ENCODE results near the gene FBXW9. TPM values are rescaled to one million over a fixed set of nuclear protein-coding genes. Genes with fewer than 3 reads are reported as not detected.
"Not testable (repeated sequence)": the region's sequence is repeated elsewhere in the genome, so short reads cannot be mapped to it uniquely, and the experiment has no call there.

FBXW9 gene
- total RNA-seq, 1 donor from 2014 or later = 3.1 TPM

- Histone ChIP-seq H3K27ac (ENCODE audit: low read depth, low read length) (no peak overlapping the region), H3K9ac (ENCODE audit: low read depth in 1 of 3, low read length in 3 of 3) (no peak overlapping the region), H3K9me3 (ENCODE audit: control insufficient read depth in 3 of 3, low read length in 3 of 3) (no peaks in the 10 kb centered on the region), H3K4me3 (ENCODE audit: low read length in 3 of 3) (no peak overlapping the region), H3K27me3 (ENCODE audit: control insufficient read depth in 3 of 3, insufficient read depth in 3 of 3, low read length in 3 of 3) (no peaks in the 10 kb centered on the region), H3K36me3 (ENCODE audit: control insufficient read depth in 3 of 3, insufficient read depth in 3 of 3, low read length in 3 of 3) (peaks cover 27 to 31% (median 30%) of the 10 kb centered on the region in 3 donors), H3K4me1 (ENCODE audit: control insufficient read depth in 3 of 3, insufficient read depth in 3 of 3, low read length in 3 of 3) (peaks cover 14 to 20% (median 17%) of the 10 kb centered on the region in 3 donors)
Observed at GRCh38 chr19:12698138-12698537, 1.7 kb upstream of the FBXW9 start.

DNA sequence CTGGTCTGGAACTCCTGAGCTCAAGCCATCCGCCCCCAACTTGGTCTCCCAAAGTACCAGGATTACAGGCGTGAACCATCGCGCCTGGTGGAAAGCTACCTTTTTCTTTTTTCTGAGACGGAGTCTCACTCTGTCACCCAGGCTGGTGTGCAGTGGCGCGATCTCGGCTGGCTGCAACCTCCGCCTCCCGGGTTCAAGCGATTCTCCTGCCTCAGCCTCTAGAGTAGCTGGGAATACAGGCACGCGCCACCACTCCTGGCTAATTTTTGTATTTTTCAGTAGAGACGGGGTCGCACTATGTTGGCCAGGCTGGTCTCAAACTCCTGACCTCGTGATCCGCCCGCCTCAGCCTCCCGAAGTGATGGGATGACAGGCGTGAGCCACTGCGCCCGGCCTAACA lies 994 bp upstream of the FBXW9 start:
- Histone ChIP-seq H3K4me3 (ENCODE audit: low read length in 3 of 3) (peak overlapping the region in 1 of 3 donors; percentile 92), H3K36me3 (ENCODE audit: control insufficient read depth in 3 of 3, insufficient read depth in 3 of 3, low read length in 3 of 3) (peaks cover 20 to 24% (median 22%) of the 10 kb centered on the region in 3 donors), H3K4me1 (ENCODE audit: control insufficient read depth in 3 of 3, insufficient read depth in 3 of 3, low read length in 3 of 3) (peaks cover 14 to 20% (median 17%) of the 10 kb centered on the region in 3 donors)
- not testable (repeated sequence) for H3K27me3 ChIP-seq (ENCODE audit: control insufficient read depth in 3 of 3, insufficient read depth in 3 of 3, low read length in 3 of 3); H3K9ac ChIP-seq (ENCODE audit: low read depth in 1 of 3, low read length in 3 of 3); H3K9me3 ChIP-seq (ENCODE audit: control insufficient read depth in 3 of 3, low read length in 3 of 3); H3K27ac ChIP-seq (ENCODE audit: low read depth, low read length)

GRCh38 chr19:12695997-12696365 lies 450 bp downstream of the FBXW9 start:
- peak overlapping the region; percentile 82 to 98 (median 92) for H3K4me3 ChIP-seq (ENCODE audit: low read length in 3 of 3)
- H3K4me1 ChIP-seq (ENCODE audit: control insufficient read depth in 3 of 3, insufficient read depth in 3 of 3, low read length in 3 of 3) = peaks cover 14 to 20% (median 17%) of the 10 kb centered on the region in 3 donors
- no peaks in the 10 kb centered on the region for H3K27me3 ChIP-seq (ENCODE audit: control insufficient read depth in 3 of 3, insufficient read depth in 3 of 3, low read length in 3 of 3)
- H3K27ac ChIP-seq (ENCODE audit: low read depth, low read length) = no peak overlapping the region
- peak overlapping the region; percentile 80 to 95 (median 86) for H3K9ac ChIP-seq (ENCODE audit: low read depth in 1 of 3, low read length in 3 of 3)
- no peaks in the 10 kb centered on the region for H3K9me3 ChIP-seq (ENCODE audit: control insufficient read depth in 3 of 3, low read length in 3 of 3)
- H3K36me3 ChIP-seq (ENCODE audit: control insufficient read depth in 3 of 3, insufficient read depth in 3 of 3, low read length in 3 of 3) = peaks cover 9 to 11% (median 11%) of the 10 kb centered on the region in 3 donors

DNA sequence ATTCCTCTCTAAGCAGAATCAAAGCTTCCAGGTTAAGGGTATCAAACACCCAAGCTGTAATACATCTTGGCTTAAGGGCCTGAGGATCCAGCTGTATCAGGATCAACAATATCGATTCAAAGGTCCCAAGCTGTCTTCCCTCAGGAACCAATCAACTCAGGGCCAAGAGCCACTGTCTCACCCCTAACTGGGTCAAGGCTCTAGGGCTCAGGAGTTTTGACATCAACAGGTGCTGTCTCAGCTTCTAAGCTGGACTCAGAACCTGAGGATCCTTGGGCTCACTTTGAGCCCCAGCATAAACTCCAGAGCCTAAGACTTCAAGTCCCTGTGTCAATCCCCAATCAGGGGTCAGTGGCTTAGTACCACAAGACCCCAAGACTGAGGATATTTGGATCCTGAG lies 917 bp downstream of the FBXW9 start:
- peak overlapping the region in 2 of 3 donors; percentile 68 for H3K9ac ChIP-seq (ENCODE audit: low read depth in 1 of 3, low read length in 3 of 3)
- H3K4me3 ChIP-seq (ENCODE audit: low read length in 3 of 3) = peak overlapping the region; percentile 61 to 92 (median 82)

GRCh38 chr19:12695096-12695495 lies 1.3 kb downstream of the FBXW9 start:
- H3K9ac ChIP-seq (ENCODE audit: low read depth in 1 of 3, low read length in 3 of 3) = no peak overlapping the region
- H3K27ac ChIP-seq (ENCODE audit: low read depth, low read length) = no peak overlapping the region
- no peaks in the 10 kb centered on the region for H3K9me3 ChIP-seq (ENCODE audit: control insufficient read depth in 3 of 3, low read length in 3 of 3)
- H3K4me1 ChIP-seq (ENCODE audit: control insufficient read depth in 3 of 3, insufficient read depth in 3 of 3, low read length in 3 of 3) = peaks cover 14 to 20% (median 17%) of the 10 kb centered on the region in 3 donors
- H3K27me3 ChIP-seq (ENCODE audit: control insufficient read depth in 3 of 3, insufficient read depth in 3 of 3, low read length in 3 of 3) = no peaks in the 10 kb centered on the region
- no peak overlapping the region for H3K4me3 ChIP-seq (ENCODE audit: low read length in 3 of 3)
- peaks cover 3 to 5% (median 4%) of the 10 kb centered on the region in 3 donors for H3K36me3 ChIP-seq (ENCODE audit: control insufficient read depth in 3 of 3, insufficient read depth in 3 of 3, low read length in 3 of 3)

More for the DNA sequence above, 917 bp downstream of the FBXW9 start:
- H3K36me3 ChIP-seq (ENCODE audit: control insufficient read depth in 3 of 3, insufficient read depth in 3 of 3, low read length in 3 of 3) = peaks cover 5 to 7% (median 6%) of the 10 kb centered on the region in 3 donors
- no peaks in the 10 kb centered on the region for H3K27me3 ChIP-seq (ENCODE audit: control insufficient read depth in 3 of 3, insufficient read depth in 3 of 3, low read length in 3 of 3)
- H3K4me1 ChIP-seq (ENCODE audit: control insufficient read depth in 3 of 3, insufficient read depth in 3 of 3, low read length in 3 of 3) = peaks cover 14 to 20% (median 17%) of the 10 kb centered on the region in 3 donors
- no peak overlapping the region for H3K27ac ChIP-seq (ENCODE audit: low read depth, low read length)
- no peaks in the 10 kb centered on the region for H3K9me3 ChIP-seq (ENCODE audit: control insufficient read depth in 3 of 3, low read length in 3 of 3)

DNA sequence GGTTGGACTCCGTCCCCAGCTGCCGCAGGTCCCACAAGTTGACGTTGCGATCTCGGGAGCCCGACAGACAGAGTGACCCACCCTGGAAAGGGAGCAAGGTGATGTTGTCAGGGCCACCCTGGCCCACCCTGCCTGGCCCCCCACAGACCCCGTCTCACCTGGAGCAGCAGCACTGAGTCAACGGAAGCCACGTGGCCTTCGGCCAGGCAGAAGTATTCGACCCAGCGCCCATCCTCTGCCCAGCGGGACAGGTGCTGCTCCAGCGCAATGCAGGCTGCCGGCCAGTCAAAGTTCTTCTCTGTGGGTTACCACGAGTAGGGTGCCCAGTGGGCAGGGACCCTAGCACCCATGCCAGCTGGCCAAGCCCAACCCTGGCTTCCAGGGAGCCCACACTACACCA lies 1.8 kb downstream of the FBXW9 start:
- Histone ChIP-seq H3K4me3 (ENCODE audit: low read length in 3 of 3) (no peak overlapping the region), H3K9me3 (ENCODE audit: control insufficient read depth in 3 of 3, low read length in 3 of 3) (no peaks in the 10 kb centered on the region), H3K36me3 (ENCODE audit: control insufficient read depth in 3 of 3, insufficient read depth in 3 of 3, low read length in 3 of 3) (peaks cover 0 to 4% (median 2%) of the 10 kb centered on the region in 3 donors), H3K27ac (ENCODE audit: low read depth, low read length) (no peak overlapping the region), H3K4me1 (ENCODE audit: control insufficient read depth in 3 of 3, insufficient read depth in 3 of 3, low read length in 3 of 3) (peaks cover 14 to 20% (median 17%) of the 10 kb centered on the region in 3 donors), H3K27me3 (ENCODE audit: control insufficient read depth in 3 of 3, insufficient read depth in 3 of 3, low read length in 3 of 3) (no peaks in the 10 kb centered on the region), H3K9ac (ENCODE audit: low read depth in 1 of 3, low read length in 3 of 3) (no peak overlapping the region)

GRCh38 chr19:12692960-12693359 lies 3.5 kb downstream of the FBXW9 start:
- Histone ChIP-seq H3K36me3 (ENCODE audit: control insufficient read depth in 3 of 3, insufficient read depth in 3 of 3, low read length in 3 of 3) (peaks cover 0 to 2% (median 0%) of the 10 kb centered on the region in 3 donors), H3K4me1 (ENCODE audit: control insufficient read depth in 3 of 3, insufficient read depth in 3 of 3, low read length in 3 of 3) (peaks cover 14 to 20% (median 17%) of the 10 kb centered on the region in 3 donors), H3K4me3 (ENCODE audit: low read length in 3 of 3) (no peak overlapping the region), H3K9me3 (ENCODE audit: control insufficient read depth in 3 of 3, low read length in 3 of 3) (no peaks in the 10 kb centered on the region), H3K27ac (ENCODE audit: low read depth, low read length) (no peak overlapping the region), H3K9ac (ENCODE audit: low read depth in 1 of 3, low read length in 3 of 3) (no peak overlapping the region), H3K27me3 (ENCODE audit: control insufficient read depth in 3 of 3, insufficient read depth in 3 of 3, low read length in 3 of 3) (no peaks in the 10 kb centered on the region)

- Histone ChIP-seq H3K9me3 (ENCODE audit: control insufficient read depth in 3 of 3, low read length in 3 of 3) (no peaks in the 10 kb centered on the region), H3K4me1 (ENCODE audit: control insufficient read depth in 3 of 3, insufficient read depth in 3 of 3, low read length in 3 of 3) (no peaks in the 10 kb centered on the region), H3K4me3 (ENCODE audit: low read length in 3 of 3) (no peak overlapping the region), H3K9ac (ENCODE audit: low read depth in 1 of 3, low read length in 3 of 3) (no peak overlapping the region), H3K27me3 (ENCODE audit: control insufficient read depth in 3 of 3, insufficient read depth in 3 of 3, low read length in 3 of 3) (no peaks in the 10 kb centered on the region), H3K36me3 (ENCODE audit: control insufficient read depth in 3 of 3, insufficient read depth in 3 of 3, low read length in 3 of 3) (peaks cover 0 to 2% (median 0%) of the 10 kb centered on the region in 3 donors), H3K27ac (ENCODE audit: low read depth, low read length) (no peak overlapping the region)
Observed at GRCh38 chr19:12689581-12690216, 6.7 kb downstream of the FBXW9 start.

- no peaks in the 10 kb centered on the region for H3K9me3 ChIP-seq (ENCODE audit: control insufficient read depth in 3 of 3, low read length in 3 of 3)
- no peak overlapping the region for H3K4me3 ChIP-seq (ENCODE audit: low read length in 3 of 3)
- no peak overlapping the region for H3K27ac ChIP-seq (ENCODE audit: low read depth, low read length)
- no peaks in the 10 kb centered on the region for H3K27me3 ChIP-seq (ENCODE audit: control insufficient read depth in 3 of 3, insufficient read depth in 3 of 3, low read length in 3 of 3)
- H3K9ac ChIP-seq (ENCODE audit: low read depth in 1 of 3, low read length in 3 of 3) = no peak overlapping the region
- no peaks in the 10 kb centered on the region for H3K4me1 ChIP-seq (ENCODE audit: control insufficient read depth in 3 of 3, insufficient read depth in 3 of 3, low read length in 3 of 3)
- peaks cover 0 to 2% (median 0%) of the 10 kb centered on the region in 3 donors for H3K36me3 ChIP-seq (ENCODE audit: control insufficient read depth in 3 of 3, insufficient read depth in 3 of 3, low read length in 3 of 3)
Observed at GRCh38 chr19:12689012-12689411, 7.4 kb downstream of the FBXW9 start.

- H3K9me3 ChIP-seq (ENCODE audit: control insufficient read depth in 3 of 3, low read length in 3 of 3) = no peaks in the 10 kb centered on the region
- no peak within 1 kb of the TSS for H3K4me3 ChIP-seq (ENCODE audit: low read length in 3 of 3)
- no peak within 1 kb of the TSS for H3K9ac ChIP-seq (ENCODE audit: low read depth in 1 of 3, low read length in 3 of 3)
- H3K36me3 ChIP-seq (ENCODE audit: control insufficient read depth in 3 of 3, insufficient read depth in 3 of 3, low read length in 3 of 3) = peaks cover 0 to 2% (median 0%) of the 10 kb centered on the region in 3 donors
- H3K27ac ChIP-seq (ENCODE audit: low read depth, low read length) = no peak within 1 kb of the TSS
- H3K4me1 ChIP-seq (ENCODE audit: control insufficient read depth in 3 of 3, insufficient read depth in 3 of 3, low read length in 3 of 3) = no peaks in the 10 kb centered on the region
- H3K27me3 ChIP-seq (ENCODE audit: control insufficient read depth in 3 of 3, insufficient read depth in 3 of 3, low read length in 3 of 3) = no peaks in the 10 kb centered on the region
Observed at GRCh38 chr19:12687496-12688196, 8.8 kb downstream of the FBXW9 start, which contains the start of gene GNG14. GNG14 (plus strand) TSS chr19:12687998; CDS start chr19:12688049, 51 bp downstream.

Data from skeletal muscle tissue (tissue), 4 donors.